Smooth muscle cell (in vitro differentiated cells): ENCODE data around the gene SLC6A17. TPM values are rescaled to one million over a fixed set of nuclear protein-coding genes. Genes with fewer than 3 reads are reported as not detected.

Experiments used
- DNase-seq: peaks from one replicate; lab custom pipeline; 2025; ENCODE audit not compliant: unreplicated experiment; lab: John Stamatoyannopoulos, UW
- H2AFZ ChIP-seq: fragments of 200-600 bp; sonication (generic); 2 replicates; pipeline ENCODE4 v1.6.0; 2016; ENCODE audit warnings: antibody characterized with exemption, low read depth, mild to moderate bottlenecking
- H3F3A ChIP-seq: fragments of 200-600 bp; sonication (generic); 2 replicates; pipeline ENCODE4 v1.6.0; 2017; ENCODE audit warnings: antibody characterized with exemption, low read depth
- H3K27ac ChIP-seq: fragments of 200-600 bp; sonication (generic); 2 replicates; pipeline ENCODE4 v1.5.1; 2016; ENCODE audit warnings: low read depth, mild to moderate bottlenecking
- H3K27me3 ChIP-seq: fragments of 200-600 bp; sonication (generic); 2 replicates; pipeline ENCODE4 v1.6.1; 2016; ENCODE audit warnings: low read depth, mild to moderate bottlenecking
- H3K36me3 ChIP-seq: fragments of 200-600 bp; sonication (generic); 2 replicates; pipeline ENCODE4 v1.5.1; 2016; ENCODE audit warnings: low read depth
- H3K4me1 ChIP-seq: fragments of 200-600 bp; sonication (generic); 2 replicates; pipeline ENCODE4 v1.5.1; 2016; ENCODE audit warnings: low read depth
- H3K4me2 ChIP-seq: fragments of 200-600 bp; sonication (generic); 2 replicates; pipeline ENCODE4 v1.6.0; 2016; ENCODE audit warnings: mild to moderate bottlenecking
- H3K4me3 ChIP-seq: fragments of 200-600 bp; sonication (generic); 2 replicates; pipeline ENCODE4 v1.5.1; 2016; ENCODE audit warnings: mild to moderate bottlenecking
- H3K79me2 ChIP-seq: fragments of 200-600 bp; sonication (generic); 2 replicates; pipeline ENCODE4 v1.6.0; 2016; ENCODE audit warnings: low read depth, mild to moderate bottlenecking
- H3K9ac ChIP-seq: fragments of 200-600 bp; sonication (generic); 2 replicates; pipeline ENCODE4 v1.6.0; 2016; ENCODE audit warnings: low read depth
- H3K9me3 ChIP-seq: fragments of 200-600 bp; sonication (generic); replicated peaks from 2 replicates; pipeline ENCODE4 v1.5.1; 2016; ENCODE audit warnings: low read depth
- H4K20me1 ChIP-seq: fragments of 200-600 bp; sonication (generic); 2 replicates; pipeline ENCODE4 v1.6.0; 2016; ENCODE audit warnings: low read depth
- WGBS: methylation state at CpG from one replicate; pipeline ENCODE4 v1.1.7; 2016; ENCODE audit warnings: low lambda C conversion rate; 5-methylcytosine and 5-hydroxymethylcytosine counted together
- polyA plus RNA-seq: library from polyadenylated mRNA; unstranded; fragments of >200 nt; fragmentation: Nextera tagmentation; extraction: Ambion mirVana; gene quantifications from 2 replicates; pipeline ENCODE4 v1.2.1, GENCODE V29; 2016
- total RNA-seq: library from RNA; depleted of rRNA; stranded (reverse); fragments of >200 nt; gene quantifications from 2 replicates; pipeline ENCODE4 v1.2.3, GENCODE V29; 2014
- TF ChIP-seq, protein P1 (sequence below): fragments of 200-600 bp; sonication (generic); IDR thresholded peaks from 2 replicates; pipeline ENCODE4 v1.5.1; 2017; ENCODE audit warnings: borderline replicate concordance, mild to moderate bottlenecking, antibody characterized with exemption; ENCODE audit not compliant: insufficient read depth, poor library complexity, severe bottlenecking

SLC6A17 gene
- total and polyA plus RNA-seq, 2 experiments from 2014 or later = 3.2 to 4.0 TPM

DNA sequence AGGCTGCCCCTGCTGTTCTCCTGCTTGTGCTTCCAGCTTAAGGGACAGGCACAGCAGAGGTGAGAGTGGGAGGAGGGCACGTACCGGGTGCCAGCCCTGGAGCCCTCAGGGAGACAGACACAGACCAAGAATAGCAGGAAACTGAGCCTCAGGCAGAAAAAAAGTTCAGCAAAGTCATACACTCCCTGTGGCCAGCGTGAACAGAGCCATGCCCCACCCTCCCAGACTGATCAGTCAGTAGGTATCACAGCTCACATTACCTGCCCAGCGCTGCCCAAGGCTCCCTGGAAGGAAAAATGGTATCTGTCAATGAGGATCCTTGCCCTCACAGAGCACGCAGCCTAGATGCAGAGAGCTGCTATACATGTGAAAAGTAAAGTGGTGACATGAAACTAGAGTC lies 36.7 kb upstream of the SLC6A17 start:
- no peaks in the 10 kb centered on the region for H3K9me3 ChIP-seq
- H3K9ac ChIP-seq = no peak overlapping the region
- H3K4me1 ChIP-seq = no peaks in the 10 kb centered on the region
- H3K27me3 ChIP-seq = peaks cover 14% of the 10 kb centered on the region
- TF ChIP-seq, protein P1, sequence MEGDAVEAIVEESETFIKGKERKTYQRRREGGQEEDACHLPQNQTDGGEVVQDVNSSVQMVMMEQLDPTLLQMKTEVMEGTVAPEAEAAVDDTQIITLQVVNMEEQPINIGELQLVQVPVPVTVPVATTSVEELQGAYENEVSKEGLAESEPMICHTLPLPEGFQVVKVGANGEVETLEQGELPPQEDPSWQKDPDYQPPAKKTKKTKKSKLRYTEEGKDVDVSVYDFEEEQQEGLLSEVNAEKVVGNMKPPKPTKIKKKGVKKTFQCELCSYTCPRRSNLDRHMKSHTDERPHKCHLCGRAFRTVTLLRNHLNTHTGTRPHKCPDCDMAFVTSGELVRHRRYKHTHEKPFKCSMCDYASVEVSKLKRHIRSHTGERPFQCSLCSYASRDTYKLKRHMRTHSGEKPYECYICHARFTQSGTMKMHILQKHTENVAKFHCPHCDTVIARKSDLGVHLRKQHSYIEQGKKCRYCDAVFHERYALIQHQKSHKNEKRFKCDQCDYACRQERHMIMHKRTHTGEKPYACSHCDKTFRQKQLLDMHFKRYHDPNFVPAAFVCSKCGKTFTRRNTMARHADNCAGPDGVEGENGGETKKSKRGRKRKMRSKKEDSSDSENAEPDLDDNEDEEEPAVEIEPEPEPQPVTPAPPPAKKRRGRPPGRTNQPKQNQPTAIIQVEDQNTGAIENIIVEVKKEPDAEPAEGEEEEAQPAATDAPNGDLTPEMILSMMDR = no peak
- H3K4me3 ChIP-seq = no peak overlapping the region
- H3K27ac ChIP-seq = no peak overlapping the region
- no peaks in the 10 kb centered on the region for H4K20me1 ChIP-seq
- H3F3A ChIP-seq = no peaks in the 10 kb centered on the region
- 73% methylated on average over 5 of the region's 5 CpGs for WGBS
- H3K36me3 ChIP-seq = no peaks in the 10 kb centered on the region
- no peak overlapping the region for H3K4me2 ChIP-seq
- no peaks in the 10 kb centered on the region for H3K79me2 ChIP-seq
- H2AFZ ChIP-seq = no peak overlapping the region
- DNase-seq = no peak

DNA sequence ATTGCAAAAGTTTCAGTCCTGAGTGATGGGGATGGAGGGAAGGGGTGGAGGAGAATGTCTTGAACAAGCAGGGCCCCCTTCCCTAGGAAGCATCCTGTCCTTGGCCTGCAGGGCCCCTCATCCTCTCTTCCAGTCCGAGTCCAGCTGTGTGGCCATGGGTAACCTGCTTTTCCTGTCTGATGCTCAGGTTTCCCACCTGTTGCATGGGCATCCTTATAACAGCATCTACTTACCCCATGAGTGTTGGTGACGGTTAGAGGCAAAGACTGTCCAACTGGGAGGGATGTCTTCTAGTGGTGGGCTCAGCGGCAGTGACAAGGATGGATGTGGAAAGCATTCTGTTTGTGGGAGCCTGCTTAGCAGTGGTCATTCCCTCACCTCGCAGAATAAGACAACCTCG lies 36.1 kb upstream of the SLC6A17 start:
- Histone ChIP-seq H3K27ac (no peak overlapping the region), H3K4me1 (no peaks in the 10 kb centered on the region), H3F3A (no peaks in the 10 kb centered on the region), H3K36me3 (no peaks in the 10 kb centered on the region), H3K4me3 (no peak overlapping the region), H3K9me3 (no peaks in the 10 kb centered on the region), H3K4me2 (no peak overlapping the region), H3K9ac (no peak overlapping the region), H2AFZ (no peak overlapping the region), H4K20me1 (no peaks in the 10 kb centered on the region), H3K79me2 (no peaks in the 10 kb centered on the region), H3K27me3 (peaks cover 14% of the 10 kb centered on the region)
- TF ChIP-seq, protein P1 = no peak
- no peak for DNase-seq
- WGBS = 86% methylated on average over 5 of the region's 5 CpGs

DNA sequence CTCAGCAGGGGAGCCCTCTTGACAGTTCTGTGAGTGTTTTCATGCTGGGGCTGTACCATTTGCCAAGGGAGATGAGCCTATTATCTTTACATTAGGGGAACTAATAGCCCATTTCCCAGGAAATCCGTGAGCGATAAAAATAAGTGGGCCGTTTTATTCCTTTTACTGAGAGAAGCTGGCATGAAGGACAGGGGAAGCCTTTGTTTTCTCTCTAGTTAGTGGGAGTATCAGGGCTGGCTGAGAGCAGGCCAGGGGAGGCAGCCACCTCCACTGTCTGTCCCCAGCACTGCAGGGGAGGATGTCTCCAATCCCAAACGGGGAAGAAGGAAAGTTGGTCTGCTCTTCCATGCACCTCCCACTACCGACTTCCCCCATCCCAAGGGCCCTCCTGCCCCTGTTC lies 35.5 kb upstream of the SLC6A17 start:
- H3K4me2 ChIP-seq = no peak overlapping the region
- H3K9ac ChIP-seq = no peak overlapping the region
- DNase-seq = no peak
- no peak overlapping the region for H3K4me3 ChIP-seq
- H3K36me3 ChIP-seq = no peaks in the 10 kb centered on the region
- no peaks in the 10 kb centered on the region for H3F3A ChIP-seq
- no peaks in the 10 kb centered on the region for H3K9me3 ChIP-seq
- no peaks in the 10 kb centered on the region for H4K20me1 ChIP-seq
- TF ChIP-seq, protein P1 = no peak
- H2AFZ ChIP-seq = no peak overlapping the region
- peaks cover 14% of the 10 kb centered on the region for H3K27me3 ChIP-seq
- 73% methylated on average over 5 of the region's 5 CpGs for WGBS
- H3K4me1 ChIP-seq = no peaks in the 10 kb centered on the region
- no peaks in the 10 kb centered on the region for H3K79me2 ChIP-seq
- H3K27ac ChIP-seq = no peak overlapping the region

DNA sequence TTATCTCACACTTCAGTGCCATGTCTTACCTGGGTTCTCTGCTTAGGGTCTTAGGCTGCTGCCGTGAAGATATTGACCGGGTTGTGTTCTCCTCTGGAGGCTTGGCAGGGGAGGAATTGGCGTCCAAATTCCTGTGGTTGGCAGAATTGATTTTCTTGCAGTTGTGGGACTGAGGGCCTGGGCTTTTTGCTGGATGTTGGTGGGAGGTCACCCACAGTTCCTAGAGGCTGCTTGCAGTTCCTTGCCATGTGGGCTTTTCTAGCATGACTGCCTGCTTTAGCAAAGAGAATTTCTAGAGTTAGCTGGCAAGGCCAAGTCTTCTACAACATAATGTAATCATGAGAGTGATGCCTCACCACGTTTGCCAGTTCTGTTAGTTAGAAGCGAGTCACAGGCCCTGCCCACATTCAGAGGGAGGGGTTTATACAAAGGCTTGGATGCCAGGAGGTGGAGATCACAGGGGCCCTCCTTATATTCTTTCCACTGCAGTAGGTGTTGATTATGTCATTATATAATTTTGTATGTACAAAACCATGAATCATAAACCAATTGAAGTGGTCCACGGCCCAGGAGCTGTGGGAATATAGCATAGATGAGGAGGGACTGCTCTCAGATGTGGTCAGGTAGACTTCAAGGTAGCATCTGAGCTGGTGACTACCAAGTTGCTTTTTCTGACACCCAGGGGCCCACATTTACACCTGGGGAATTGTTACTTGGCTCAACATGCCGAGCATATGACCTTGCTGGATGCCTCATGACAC lies 31.5 kb upstream of the SLC6A17 start:
- Histone ChIP-seq H3K36me3 (no peaks in the 10 kb centered on the region), H3K4me1 (no peaks in the 10 kb centered on the region), H3K9ac (no peak overlapping the region), H3K4me3 (no peak overlapping the region), H3F3A (no peaks in the 10 kb centered on the region), H2AFZ (no peak overlapping the region), H3K27ac (no peak overlapping the region), H3K79me2 (no peaks in the 10 kb centered on the region), H3K9me3 (no peaks in the 10 kb centered on the region), H3K4me2 (no peak overlapping the region), H3K27me3 (peaks cover 8% of the 10 kb centered on the region), H4K20me1 (no peaks in the 10 kb centered on the region)
- DNase-seq = no peak
- WGBS = 67% methylated on average over 7 of the region's 7 CpGs
- TF ChIP-seq, protein P1 = no peak
